Measurements from ENCODE around the gene E2F2.

- TF ChIP-seq CTCF (conservative IDR thresholded peaks at IDR 0.05; ENCODE audit: low read depth, low read length) (no peak), POLR2A (IDR thresholded peaks at IDR 0.05; ENCODE audit: low read depth, low read length) (no peak), RFX5 (IDR thresholded peaks at IDR 0.05; ENCODE audit: low read depth, low read length) (no peak), RAD21 (IDR thresholded peaks at IDR 0.05; ENCODE audit: low read length) (no peak), CHD1 (IDR thresholded peaks at IDR 0.05; ENCODE audit: low read depth, low read length) (no peak)
These were observed 47.4 kb upstream of the E2F2 start for GRCh38 chr1:23578311-23578996.

Data from IMR-90 (cell line).